Measurements from ENCODE around the gene BBS12.

The BBS12 gene

DNA sequence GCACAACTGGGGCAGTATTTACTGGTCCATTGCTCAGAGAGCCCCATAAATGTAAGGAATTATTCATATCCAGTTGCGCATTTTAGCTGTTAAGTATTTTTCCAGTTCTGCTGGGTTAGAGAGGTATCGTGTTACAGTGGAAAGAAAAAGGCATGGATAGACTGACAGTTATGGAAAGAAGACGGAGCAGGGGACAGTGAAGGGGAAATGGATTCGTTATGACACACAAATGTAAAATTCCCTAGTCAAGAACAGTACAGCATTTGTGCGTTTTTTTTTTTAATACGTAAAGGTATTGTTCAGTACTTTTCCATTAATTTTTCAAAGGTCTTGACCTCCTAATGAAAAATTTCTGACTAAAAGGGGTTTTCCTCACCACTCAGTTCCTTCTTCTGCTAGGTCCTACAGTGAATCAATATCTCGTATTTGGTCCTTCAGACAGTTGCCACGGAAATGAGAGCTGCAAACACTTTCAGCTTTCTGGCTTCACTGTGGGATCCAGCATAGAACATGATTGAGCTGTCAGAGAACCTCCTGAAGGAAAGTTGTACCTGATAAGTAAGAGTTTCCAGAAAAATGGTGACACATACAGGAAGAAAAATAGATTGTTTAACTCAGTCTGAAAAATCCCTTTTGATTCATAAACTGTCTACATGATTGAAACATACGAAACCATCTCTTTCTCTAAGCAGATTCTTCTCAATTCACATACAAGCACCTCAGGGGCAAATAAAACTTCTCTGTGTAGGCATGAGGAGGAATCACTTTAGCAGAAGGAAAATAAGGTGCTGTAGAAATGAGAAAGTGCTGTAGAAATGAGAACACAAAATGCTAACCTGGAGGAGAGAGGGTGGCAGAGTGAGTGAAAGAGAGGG is 21.8 kb upstream of the BBS12 start:
- no peaks in the 10 kb centered on the region for H3K9me2 ChIP-seq (replicated peaks; ENCODE audit: low read depth, low read length)
- H2AFZ ChIP-seq (ENCODE audit: low read length) = no peak overlapping the region
- no peaks in the 10 kb centered on the region for H3K79me2 ChIP-seq (ENCODE audit: insufficient read depth, low read length)
- H3K9ac ChIP-seq (ENCODE audit: low read depth, low read length, poor library complexity, severe bottlenecking) = no peak overlapping the region
- no peak overlapping the region for H3K4me3 ChIP-seq (ENCODE audit: low read length, poor library complexity, severe bottlenecking)
- H3K9me3 ChIP-seq (ENCODE audit: insufficient read depth, low read depth, low read length) = no peaks in the 10 kb centered on the region
- no peaks in the 10 kb centered on the region for H3F3A ChIP-seq (ENCODE audit: low read depth)
- no peaks in the 10 kb centered on the region for H3K27me3 ChIP-seq (ENCODE audit: insufficient read depth, low read length, poor library complexity, severe bottlenecking)
- H3K4me2 ChIP-seq (ENCODE audit: low read depth, low read length, poor library complexity, severe bottlenecking) = no peak overlapping the region
- no peaks in the 10 kb centered on the region for H3K4me1 ChIP-seq (ENCODE audit: insufficient read depth, low read length, poor library complexity, severe bottlenecking)
- no peaks in the 10 kb centered on the region for H4K20me1 ChIP-seq (ENCODE audit: insufficient read depth, low read length, poor library complexity, severe bottlenecking)
- no peak for TF ChIP-seq EZH2phosphoT487 (IDR thresholded peaks at IDR 0.05; ENCODE audit: borderline replicate concordance)
- TF ChIP-seq, protein P1, sequence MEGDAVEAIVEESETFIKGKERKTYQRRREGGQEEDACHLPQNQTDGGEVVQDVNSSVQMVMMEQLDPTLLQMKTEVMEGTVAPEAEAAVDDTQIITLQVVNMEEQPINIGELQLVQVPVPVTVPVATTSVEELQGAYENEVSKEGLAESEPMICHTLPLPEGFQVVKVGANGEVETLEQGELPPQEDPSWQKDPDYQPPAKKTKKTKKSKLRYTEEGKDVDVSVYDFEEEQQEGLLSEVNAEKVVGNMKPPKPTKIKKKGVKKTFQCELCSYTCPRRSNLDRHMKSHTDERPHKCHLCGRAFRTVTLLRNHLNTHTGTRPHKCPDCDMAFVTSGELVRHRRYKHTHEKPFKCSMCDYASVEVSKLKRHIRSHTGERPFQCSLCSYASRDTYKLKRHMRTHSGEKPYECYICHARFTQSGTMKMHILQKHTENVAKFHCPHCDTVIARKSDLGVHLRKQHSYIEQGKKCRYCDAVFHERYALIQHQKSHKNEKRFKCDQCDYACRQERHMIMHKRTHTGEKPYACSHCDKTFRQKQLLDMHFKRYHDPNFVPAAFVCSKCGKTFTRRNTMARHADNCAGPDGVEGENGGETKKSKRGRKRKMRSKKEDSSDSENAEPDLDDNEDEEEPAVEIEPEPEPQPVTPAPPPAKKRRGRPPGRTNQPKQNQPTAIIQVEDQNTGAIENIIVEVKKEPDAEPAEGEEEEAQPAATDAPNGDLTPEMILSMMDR (conservative IDR thresholded peaks at IDR 0.05; ENCODE audit: low read length) = no peak
- no peaks in the 10 kb centered on the region for H3K36me3 ChIP-seq (ENCODE audit: insufficient read depth, low read length)

DNA sequence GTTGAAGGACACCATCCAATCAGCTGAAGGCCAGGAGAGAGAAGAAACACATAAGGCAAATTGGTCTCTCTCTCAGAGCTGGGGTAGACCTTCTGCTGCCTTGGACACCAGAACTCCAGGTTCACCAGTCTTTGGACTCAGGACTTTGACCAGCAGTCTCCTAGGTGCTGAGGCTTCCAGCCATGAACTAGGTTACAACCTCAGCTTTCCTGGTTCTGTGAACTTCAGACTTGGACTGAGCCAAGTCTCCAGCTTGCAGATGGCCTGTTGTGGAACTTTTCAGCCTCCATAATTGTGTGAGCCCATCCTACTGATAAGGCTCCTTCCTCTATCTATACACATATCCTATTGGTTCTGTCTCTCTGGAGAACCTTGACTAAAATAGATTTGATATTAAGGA is 20.6 kb upstream of the BBS12 start:
- no peak overlapping the region for H2AFZ ChIP-seq (ENCODE audit: low read length)
- H3K4me1 ChIP-seq (ENCODE audit: insufficient read depth, low read length, poor library complexity, severe bottlenecking) = no peaks in the 10 kb centered on the region
- no peak overlapping the region for H3K4me2 ChIP-seq (ENCODE audit: low read depth, low read length, poor library complexity, severe bottlenecking)
- no peaks in the 10 kb centered on the region for H3K27me3 ChIP-seq (ENCODE audit: insufficient read depth, low read length, poor library complexity, severe bottlenecking)
- no peaks in the 10 kb centered on the region for H3K9me2 ChIP-seq (replicated peaks; ENCODE audit: low read depth, low read length)
- no peaks in the 10 kb centered on the region for H4K20me1 ChIP-seq (ENCODE audit: insufficient read depth, low read length, poor library complexity, severe bottlenecking)
- no peaks in the 10 kb centered on the region for H3K36me3 ChIP-seq (ENCODE audit: insufficient read depth, low read length)
- no peaks in the 10 kb centered on the region for H3K79me2 ChIP-seq (ENCODE audit: insufficient read depth, low read length)
- no peaks in the 10 kb centered on the region for H3F3A ChIP-seq (ENCODE audit: low read depth)
- no peaks in the 10 kb centered on the region for H3K9me3 ChIP-seq (ENCODE audit: insufficient read depth, low read depth, low read length)
- no peak overlapping the region for H3K4me3 ChIP-seq (ENCODE audit: low read length, poor library complexity, severe bottlenecking)
- no peak overlapping the region for H3K9ac ChIP-seq (ENCODE audit: low read depth, low read length, poor library complexity, severe bottlenecking)
- TF ChIP-seq, protein P1 (conservative IDR thresholded peaks at IDR 0.05; ENCODE audit: low read length) = no peak
- no peak for TF ChIP-seq EZH2phosphoT487 (IDR thresholded peaks at IDR 0.05; ENCODE audit: borderline replicate concordance)

DNA sequence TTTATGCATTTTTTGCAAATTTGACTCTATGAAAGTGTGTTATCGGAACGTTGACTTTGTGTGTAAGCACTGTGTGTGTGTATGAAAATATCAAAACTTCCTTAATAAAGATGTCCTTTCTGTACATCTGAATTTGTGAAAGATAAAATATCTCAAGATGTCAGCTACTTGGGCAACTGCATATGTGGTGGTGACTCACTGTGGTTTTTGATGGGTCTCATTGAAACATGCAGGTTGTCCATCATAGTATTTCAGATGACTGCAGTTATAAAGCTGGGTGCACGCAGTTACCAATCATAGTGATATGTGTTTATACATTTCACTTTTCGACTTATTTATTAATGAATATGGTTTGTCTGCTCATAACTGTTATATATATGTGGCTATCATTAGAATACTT is 19.7 kb upstream of the BBS12 start:
- Histone ChIP-seq H3K79me2 (ENCODE audit: insufficient read depth, low read length) (no peaks in the 10 kb centered on the region), H3K4me3 (ENCODE audit: low read length, poor library complexity, severe bottlenecking) (no peak overlapping the region), H3K4me2 (ENCODE audit: low read depth, low read length, poor library complexity, severe bottlenecking) (no peak overlapping the region), H3K27me3 (ENCODE audit: insufficient read depth, low read length, poor library complexity, severe bottlenecking) (no peaks in the 10 kb centered on the region), H3K4me1 (ENCODE audit: insufficient read depth, low read length, poor library complexity, severe bottlenecking) (no peaks in the 10 kb centered on the region), H4K20me1 (ENCODE audit: insufficient read depth, low read length, poor library complexity, severe bottlenecking) (no peaks in the 10 kb centered on the region), H3K36me3 (ENCODE audit: insufficient read depth, low read length) (no peaks in the 10 kb centered on the region), H2AFZ (ENCODE audit: low read length) (no peak overlapping the region), H3K9me3 (ENCODE audit: insufficient read depth, low read depth, low read length) (no peaks in the 10 kb centered on the region), H3K9me2 (replicated peaks; ENCODE audit: low read depth, low read length) (no peaks in the 10 kb centered on the region), H3K9ac (ENCODE audit: low read depth, low read length, poor library complexity, severe bottlenecking) (no peak overlapping the region), H3F3A (ENCODE audit: low read depth) (no peaks in the 10 kb centered on the region)
- TF ChIP-seq, protein P1 (conservative IDR thresholded peaks at IDR 0.05; ENCODE audit: low read length) = no peak
- TF ChIP-seq EZH2phosphoT487 (IDR thresholded peaks at IDR 0.05; ENCODE audit: borderline replicate concordance) = no peak
